ENCODE data around the gene ZNF432. TPM values are rescaled to one million over a fixed set of nuclear protein-coding genes. Genes with fewer than 3 reads are reported as not detected.

The ZNF432 gene
- total and polyA plus RNA-seq, 10 of the 15 experiments (the other 5 are each of a cell fraction or from before 2014, with no cell fraction given): 1.7 to 7.2 (median 4.3) TPM

GRCh38 chr19:52022193-52022592 lies 26.4 kb downstream of the ZNF432 start:
- Histone ChIP-seq H3K4me1 (ENCODE audit: control insufficient read depth, insufficient read depth, low read length) (no peaks in the 10 kb centered on the region; the same call in 1 of the 2 replicates), H4K20me1 (ENCODE audit: control insufficient read depth, insufficient read depth) (no peaks in the 10 kb centered on the region), H3K27ac (ENCODE audit: control insufficient read depth, insufficient read depth) (no peak overlapping the region), H3K9ac (ENCODE audit: control insufficient read depth, insufficient read depth, low read length) (no peak overlapping the region), H3K27me3 (replicated peaks in 1 of 2; ENCODE audit: control insufficient read depth in 2 of 2, insufficient read depth in 2 of 2, low read length in 1 of 2) (no peaks in the 10 kb centered on the region), H2AFZ (ENCODE audit: control insufficient read depth, low read depth, low read length) (no peak overlapping the region), H3K36me3 (ENCODE audit: control insufficient read depth in 2 of 2, insufficient read depth in 2 of 2, low read length in 1 of 2) (peaks cover 2 to 47% of the 10 kb centered on the region in 2 experiments; a peak in 3 of 4 replicates), H3K9me3 (replicated peaks; ENCODE audit: control insufficient read depth, insufficient read depth, low read length) (peaks cover 54% of the 10 kb centered on the region), H3K79me2 (ENCODE audit: control insufficient read depth, insufficient read depth, low read length) (peaks cover 2% of the 10 kb centered on the region), H3K4me3 (no peak overlapping the region), H3K4me2 (ENCODE audit: control insufficient read depth, insufficient read depth) (no peak overlapping the region)
- ChIA-PET POLR2A (no interaction called here), RAD21 (ENCODE audit: unreplicated experiment) (no interaction called here), CTCF (no interaction called here), SMC1A (ENCODE audit: uncharacterized antibody, unreplicated experiment) (no interaction called here)
- FAIRE-seq (no peak), ATAC-seq (no peak), DNase-seq (ENCODE audit: low read depth, low spot score) (no peak)
- intact Hi-C loops (cut with micrococcal nuclease; ENCODE audit: unreplicated experiment): no loop called here
- in situ Hi-C loops (cut with MboI): no loop called here
- no TSS peak for BruUV-seq (replicated peaks)
- WGBS (ENCODE audit: insufficient coverage, insufficient replicate concordance, low lambda C conversion rate, missing lambda C conversion rate): over 99% methylated on average over 15 of the region's 15 CpGs
- no peak for TF ChIP-seq RELA (IDR thresholded peaks at IDR 0.05; ENCODE audit: borderline replicate concordance, partially characterized antibody)
- TF ChIP-seq ELK1 (IDR thresholded peaks at IDR 0.05; ENCODE audit: low read depth, low read length): no peak
- TF ChIP-seq SUPT20H (IDR thresholded peaks at IDR 0.05; ENCODE audit: borderline replicate concordance, control insufficient read depth, low read depth, low read length): no peak

- no peaks in the 10 kb centered on the region for H3K4me1 ChIP-seq (ENCODE audit: control insufficient read depth, insufficient read depth, low read length)
- no peaks in the 10 kb centered on the region for H4K20me1 ChIP-seq (ENCODE audit: control insufficient read depth, insufficient read depth)
- POLR2A ChIA-PET: no interaction called here
- no peak for DNase-seq (ENCODE audit: low read depth, low spot score)
- H3K4me3 ChIP-seq: no peak overlapping the region
- H3K9ac ChIP-seq (ENCODE audit: control insufficient read depth, insufficient read depth, low read length): no peak overlapping the region
- CTCF ChIA-PET: no interaction called here
- no peaks in the 10 kb centered on the region for H3K27me3 ChIP-seq (replicated peaks in 1 of 2; ENCODE audit: control insufficient read depth in 2 of 2, insufficient read depth in 2 of 2, low read length in 1 of 2)
- ATAC-seq: no peak
- no TSS peak for BruUV-seq (replicated peaks)
- no peak overlapping the region for H3K4me2 ChIP-seq (ENCODE audit: control insufficient read depth, insufficient read depth)
- peaks cover 51% of the 10 kb centered on the region for H3K9me3 ChIP-seq (replicated peaks; ENCODE audit: control insufficient read depth, insufficient read depth, low read length)
- SMC1A ChIA-PET (ENCODE audit: uncharacterized antibody, unreplicated experiment): no interaction called here
- in situ Hi-C loops (cut with MboI): no loop called here
- H2AFZ ChIP-seq (ENCODE audit: control insufficient read depth, low read depth, low read length): no peak overlapping the region
- H3K27ac ChIP-seq (ENCODE audit: control insufficient read depth, insufficient read depth): no peak overlapping the region
- peaks cover 4 to 52% of the 10 kb centered on the region in 2 experiments for H3K36me3 ChIP-seq (ENCODE audit: control insufficient read depth in 2 of 2, insufficient read depth in 2 of 2, low read length in 1 of 2)
- RAD21 ChIA-PET (ENCODE audit: unreplicated experiment): no interaction called here
- WGBS (ENCODE audit: insufficient coverage, insufficient replicate concordance, low lambda C conversion rate, missing lambda C conversion rate): 96% methylated on average over 4 of the region's 4 CpGs
- FAIRE-seq: no peak
- TF ChIP-seq TCF12 (IDR thresholded peaks at IDR 0.05; ENCODE audit: low read depth, low read length) (no peak), BACH1 (IDR thresholded peaks at IDR 0.05; ENCODE audit: borderline replicate concordance) (no peak), FOS (IDR thresholded peaks at IDR 0.05; ENCODE audit: borderline replicate concordance, extremely low read depth, insufficient read length) (no peak), MTA3 (IDR thresholded peaks at IDR 0.05; ENCODE audit: borderline replicate concordance, low read length) (no peak), ZBED1 (IDR thresholded peaks at IDR 0.05; ENCODE audit: borderline replicate concordance) (no peak), CREM (IDR thresholded peaks at IDR 0.05; ENCODE audit: low read depth) (no peak), TARDBP (IDR thresholded peaks at IDR 0.05; ENCODE audit: borderline replicate concordance) (no peak), FOXK2 (IDR thresholded peaks at IDR 0.05) (no peak)
- H3K79me2 ChIP-seq (ENCODE audit: control insufficient read depth, insufficient read depth, low read length): no peaks in the 10 kb centered on the region
- intact Hi-C loops (cut with micrococcal nuclease; ENCODE audit: unreplicated experiment): no loop called here
These were observed 28.1 kb downstream of the ZNF432 start for GRCh38 chr19:52020506-52020905.
